ENCODE results near the gene PCNX4. TPM values are rescaled to one million over a fixed set of nuclear protein-coding genes. Genes with fewer than 3 reads are reported as not detected.

PCNX4 gene
- polyA plus RNA-seq, 1 experiment = 67.2 TPM

GRCh38 chr14:60151715-60152114 lies 60.0 kb downstream of the PCNX4 start:
- Histone ChIP-seq H3K9me3 (ENCODE audit: control insufficient read depth, insufficient read depth, low read length) (no peaks in the 10 kb centered on the region), H3K27ac (ENCODE audit: low read depth, low read length) (no peak overlapping the region), H3K4me3 (ENCODE audit: low read depth, low read length) (no peak overlapping the region), H3K27me3 (ENCODE audit: control insufficient read depth, insufficient read depth, low read length) (no peaks in the 10 kb centered on the region)
- POLR2A ChIA-PET = interaction anchor here (1.0 to 1.5 kb wide), 2 partner anchors 9 to 97 kb away, joined by 4 to 5 read pairs; partner anchors contain the start of gene PPM1A
- CTCF ChIA-PET = interaction anchor here (0.6 to 1.9 kb wide), 4 partner anchors 14 to 187 kb away, joined by 3 to 8 read pairs (median 6); partner anchors contain the start of gene DHRS7
- DNase-seq (ENCODE audit: low read depth, low spot score) = peak; percentile 62
- no peak for TF ChIP-seq CTCF (IDR thresholded peaks at IDR 0.05; ENCODE audit: low read depth, low read length)

GRCh38 chr14:60153991-60154390 lies 62.3 kb downstream of the PCNX4 start:
- Histone ChIP-seq H3K27ac (ENCODE audit: low read depth, low read length) (no peak overlapping the region), H3K9me3 (ENCODE audit: control insufficient read depth, insufficient read depth, low read length) (no peaks in the 10 kb centered on the region), H3K27me3 (ENCODE audit: control insufficient read depth, insufficient read depth, low read length) (no peaks in the 10 kb centered on the region), H3K4me3 (ENCODE audit: low read depth, low read length) (no peak overlapping the region)
- TF ChIP-seq CTCF (IDR thresholded peaks at IDR 0.05; ENCODE audit: low read depth, low read length) = no peak
- POLR2A ChIA-PET = no interaction called here
- CTCF ChIA-PET = interaction anchor here (1.0 kb wide), 1 partner anchor 189 kb away, joined by 4 read pairs; no protein-coding TSS in a partner anchor
- DNase-seq (ENCODE audit: low read depth, low spot score) = no peak

DNA sequence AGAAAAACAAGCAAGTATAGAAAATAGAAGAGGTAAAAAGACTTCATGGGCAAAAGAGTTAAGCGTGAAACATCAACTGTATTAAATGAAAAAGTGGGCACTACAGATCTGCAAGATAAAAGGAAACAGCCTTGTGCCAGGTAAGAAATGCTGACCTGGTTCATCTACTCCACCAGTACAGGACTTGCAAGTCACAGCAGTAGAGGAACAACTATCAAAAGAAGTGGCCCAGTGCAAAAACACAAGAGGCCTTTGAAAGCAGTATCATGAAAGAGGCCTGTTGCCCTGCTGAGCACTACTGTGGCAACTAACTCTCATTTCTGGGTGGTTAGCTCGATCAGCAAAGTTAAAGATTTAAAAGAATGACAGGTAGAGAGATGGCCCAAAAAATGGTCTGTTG lies 62.9 kb downstream of the PCNX4 start:
- H3K27me3 ChIP-seq (ENCODE audit: control insufficient read depth, insufficient read depth, low read length) = no peaks in the 10 kb centered on the region
- DNase-seq (ENCODE audit: low read depth, low spot score) = no peak
- no peak overlapping the region for H3K4me3 ChIP-seq (ENCODE audit: low read depth, low read length)
- ChIA-PET POLR2A (no interaction called here), CTCF (no interaction called here)
- no peak overlapping the region for H3K27ac ChIP-seq (ENCODE audit: low read depth, low read length)
- no peak for TF ChIP-seq CTCF (IDR thresholded peaks at IDR 0.05; ENCODE audit: low read depth, low read length)
- no peaks in the 10 kb centered on the region for H3K9me3 ChIP-seq (ENCODE audit: control insufficient read depth, insufficient read depth, low read length)

GRCh38 chr14:60160422-60160821 lies 68.7 kb downstream of the PCNX4 start:
- no peak overlapping the region for H3K27ac ChIP-seq (ENCODE audit: low read depth, low read length)
- no peak for TF ChIP-seq CTCF (IDR thresholded peaks at IDR 0.05; ENCODE audit: low read depth, low read length)
- DNase-seq (ENCODE audit: low read depth, low spot score) = no peak
- no peaks in the 10 kb centered on the region for H3K9me3 ChIP-seq (ENCODE audit: control insufficient read depth, insufficient read depth, low read length)
- H3K27me3 ChIP-seq (ENCODE audit: control insufficient read depth, insufficient read depth, low read length) = no peaks in the 10 kb centered on the region
- POLR2A ChIA-PET = no interaction called here
- no peak overlapping the region for H3K4me3 ChIP-seq (ENCODE audit: low read depth, low read length)
- CTCF ChIA-PET = interaction anchor here (0.6 kb wide), 1 partner anchor 24 kb away, joined by 3 read pairs; no protein-coding TSS in a partner anchor

- Histone ChIP-seq H3K4me3 (ENCODE audit: low read depth, low read length) (no peak overlapping the region), H3K9me3 (ENCODE audit: control insufficient read depth, insufficient read depth, low read length) (no peaks in the 10 kb centered on the region), H3K27me3 (ENCODE audit: control insufficient read depth, insufficient read depth, low read length) (no peaks in the 10 kb centered on the region), H3K27ac (ENCODE audit: low read depth, low read length) (no peak overlapping the region)
- POLR2A ChIA-PET = no interaction called here
- no peak for TF ChIP-seq CTCF (IDR thresholded peaks at IDR 0.05; ENCODE audit: low read depth, low read length)
- no peak for DNase-seq (ENCODE audit: low read depth, low spot score)
- CTCF ChIA-PET = no interaction called here
These were observed 69.7 kb downstream of the PCNX4 start for GRCh38 chr14:60161196-60162107.

All from AG04450 (cell line).